Thoracic aorta (tissue), 2 donors: ENCODE results near the gene ARAP3. TPM values are rescaled to one million over a fixed set of nuclear protein-coding genes. Genes with fewer than 3 reads are reported as not detected.
"Not testable (repeated sequence)": the region's sequence is repeated elsewhere in the genome, so short reads cannot be mapped to it uniquely, and the experiment has no call there.

Source experiments
- ATAC-seq: fragments of 150-250 bp; one replicate; pipeline ENCODE4 v1.8.0; 2017; ENCODE audit warnings: low read depth; ENCODE audit not compliant: insufficient number of reproducible peaks, low FRiP score
- DNase-seq: peaks from one replicate; pipeline ENCODE4 v3.0.0-alpha.2; 2020; ENCODE audit warnings: low spot score
- H3K27ac ChIP-seq, 2 donors: fragments of 200-600 bp; sonication (generic); 1 replicate in 1 of 2; 2 replicates in 1 of 2; pipeline ENCODE4 v1.5.1; 2016; ENCODE audit warnings: mild to moderate bottlenecking in 2 of 2, moderate library complexity in 2 of 2
- H3K27me3 ChIP-seq: fragments of 200-600 bp; sonication (generic); replicated peaks from 2 replicates; pipeline ENCODE4 v1.6.0; 2016; ENCODE audit warnings: mild to moderate bottlenecking; ENCODE audit not compliant: insufficient read depth
- H3K36me3 ChIP-seq: fragments of 200-600 bp; sonication (generic); one replicate; pipeline ENCODE4 v1.5.1; 2016
- H3K4me1 ChIP-seq, 2 donors: fragments of 200-600 bp; sonication (generic); 1 replicate in 1 of 2; 2 replicates in 1 of 2; pipeline versions ENCODE4 v1.5.1 to v1.6.0; 2016; ENCODE audit warnings: low read depth in 2 of 2, mild to moderate bottlenecking in 1 of 2; ENCODE audit not compliant: control insufficient read depth in 1 of 2
- H3K4me3 ChIP-seq: fragments of 200-600 bp; sonication (generic); 2 replicates; pipeline ENCODE4 v1.5.1; 2016; ENCODE audit warnings: mild to moderate bottlenecking
- H3K9me3 ChIP-seq: fragments of 200-600 bp; sonication (generic); 2 replicates; pipeline ENCODE4 v1.5.1; 2016
- total RNA-seq, 2 donors: library from RNA; depleted of rRNA; stranded (reverse); fragments of >200 nt; gene quantifications; one replicate each; pipeline versions ENCODE4 v1.1.0 to v1.2.3, GENCODE V29; 2016
- TF ChIP-seq, protein P1 (sequence below): fragments of 200-600 bp; sonication (generic); IDR thresholded peaks from one replicate; pipeline ENCODE4 v1.5.1; 2019; ENCODE audit warnings: antibody characterized with exemption

Gene ARAP3
- total RNA-seq, 2 donors from 2014 or later: 15.0 to 16.2 TPM

DNA sequence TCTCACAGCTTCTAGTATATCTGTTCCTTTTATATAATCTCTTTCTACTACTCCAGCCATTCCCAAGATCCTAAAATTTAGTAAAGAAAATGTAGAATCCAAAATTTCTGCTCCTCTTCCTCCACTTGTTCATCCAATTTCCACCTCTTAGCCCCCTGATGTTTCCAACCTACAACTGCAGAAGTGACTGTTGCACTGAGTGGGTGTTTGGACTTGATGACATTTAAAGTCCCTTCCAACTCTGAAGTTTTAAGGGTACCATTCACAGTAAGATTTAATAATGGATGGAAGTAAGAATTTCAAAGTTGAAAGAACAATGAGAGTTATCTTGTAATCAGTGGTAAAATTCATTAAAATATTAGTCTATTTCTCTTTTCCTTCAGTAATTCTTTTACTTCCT is 68.7 kb downstream of the ARAP3 start:
- Histone ChIP-seq H3K27ac (no peak overlapping the region), H3K9me3 (no peaks in the 10 kb centered on the region), H3K36me3 (no peaks in the 10 kb centered on the region), H3K4me1 (peaks cover 20 to 39% of the 10 kb centered on the region in 2 donors), H3K4me3 (no peak overlapping the region), H3K27me3 (no peaks in the 10 kb centered on the region)
- ATAC-seq (no peak), DNase-seq (no peak)
- TF ChIP-seq, protein P1, sequence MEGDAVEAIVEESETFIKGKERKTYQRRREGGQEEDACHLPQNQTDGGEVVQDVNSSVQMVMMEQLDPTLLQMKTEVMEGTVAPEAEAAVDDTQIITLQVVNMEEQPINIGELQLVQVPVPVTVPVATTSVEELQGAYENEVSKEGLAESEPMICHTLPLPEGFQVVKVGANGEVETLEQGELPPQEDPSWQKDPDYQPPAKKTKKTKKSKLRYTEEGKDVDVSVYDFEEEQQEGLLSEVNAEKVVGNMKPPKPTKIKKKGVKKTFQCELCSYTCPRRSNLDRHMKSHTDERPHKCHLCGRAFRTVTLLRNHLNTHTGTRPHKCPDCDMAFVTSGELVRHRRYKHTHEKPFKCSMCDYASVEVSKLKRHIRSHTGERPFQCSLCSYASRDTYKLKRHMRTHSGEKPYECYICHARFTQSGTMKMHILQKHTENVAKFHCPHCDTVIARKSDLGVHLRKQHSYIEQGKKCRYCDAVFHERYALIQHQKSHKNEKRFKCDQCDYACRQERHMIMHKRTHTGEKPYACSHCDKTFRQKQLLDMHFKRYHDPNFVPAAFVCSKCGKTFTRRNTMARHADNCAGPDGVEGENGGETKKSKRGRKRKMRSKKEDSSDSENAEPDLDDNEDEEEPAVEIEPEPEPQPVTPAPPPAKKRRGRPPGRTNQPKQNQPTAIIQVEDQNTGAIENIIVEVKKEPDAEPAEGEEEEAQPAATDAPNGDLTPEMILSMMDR: no peak

DNA sequence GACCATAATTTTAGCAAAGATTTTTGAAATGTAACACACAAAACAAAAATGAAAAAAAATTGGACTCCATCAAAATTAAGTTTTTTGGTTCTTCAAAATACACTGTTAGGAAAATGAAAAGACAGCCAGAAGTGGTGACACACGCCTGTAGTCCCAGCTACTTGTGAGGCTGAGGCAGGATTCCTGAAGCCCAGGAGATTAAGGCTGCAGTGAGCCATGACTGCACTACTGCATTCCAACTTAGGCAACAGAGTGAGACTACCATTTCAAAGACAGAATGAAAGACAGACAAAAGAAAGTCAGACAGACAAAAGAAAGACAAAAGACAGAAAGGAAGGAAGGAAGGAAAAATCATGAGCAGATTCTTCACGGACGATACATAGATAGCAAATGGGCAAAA is 70.7 kb downstream of the ARAP3 start:
- ATAC-seq: no peak
- H3K36me3 ChIP-seq: no peaks in the 10 kb centered on the region
- no peaks in the 10 kb centered on the region for H3K9me3 ChIP-seq
- no peaks in the 10 kb centered on the region for H3K27me3 ChIP-seq
- TF ChIP-seq, protein P1: no peak
- no peak overlapping the region for H3K27ac ChIP-seq
- H3K4me1 ChIP-seq: peaks cover 18 to 26% of the 10 kb centered on the region in 2 donors
- DNase-seq: no peak
- H3K4me3 ChIP-seq: no peak overlapping the region

DNA sequence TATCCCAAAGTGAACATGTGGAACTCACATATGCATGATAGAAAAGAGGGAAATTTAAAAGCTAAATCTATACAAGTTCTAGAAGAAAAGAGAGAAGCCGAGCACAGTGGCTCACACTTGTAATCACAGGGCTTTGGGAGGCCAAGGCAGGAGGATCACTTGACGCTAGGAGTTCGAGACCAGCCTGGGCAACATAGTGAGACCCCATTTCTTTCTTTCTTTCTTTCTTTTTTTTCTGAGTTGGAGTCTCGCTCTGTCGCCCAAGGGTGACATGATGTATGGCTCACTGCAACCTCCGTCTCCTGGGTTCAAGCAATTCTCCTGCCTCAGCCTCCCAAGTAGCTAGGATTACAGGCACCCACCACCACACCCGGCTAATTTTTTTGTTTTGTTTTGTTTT is 72.1 kb downstream of the ARAP3 start:
- DNase-seq, H3K4me3 ChIP-seq, H3K9me3 ChIP-seq, H3K27ac ChIP-seq, H3K36me3 ChIP-seq, ATAC-seq, H3K27me3 ChIP-seq: not testable (repeated sequence)
- H3K4me1 ChIP-seq: peaks cover 26 to 31% of the 10 kb centered on the region in 2 donors

DNA sequence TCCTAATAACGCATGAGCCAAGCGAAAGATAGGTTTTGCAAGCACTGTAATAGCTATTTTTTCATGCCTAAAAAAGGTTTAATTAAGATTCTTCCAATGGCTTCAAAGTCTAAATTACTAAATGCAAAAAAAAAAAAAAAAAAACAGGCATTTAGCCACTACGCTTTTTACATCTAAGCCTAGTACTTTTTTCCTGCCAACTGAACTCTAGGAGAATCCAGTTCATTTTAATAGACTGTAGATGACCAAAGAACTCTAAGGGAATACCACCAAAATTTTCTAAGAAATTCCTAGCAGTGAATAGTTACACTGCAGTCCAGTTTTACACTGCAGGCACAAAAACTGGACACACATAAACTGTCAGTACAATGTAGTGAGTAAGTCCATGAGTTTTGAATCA is 73.0 kb downstream of the ARAP3 start:
- Histone ChIP-seq H3K27ac (no peak overlapping the region), H3K36me3 (no peaks in the 10 kb centered on the region), H3K4me3 (no peak overlapping the region), H3K4me1 (peaks cover 35 to 39% of the 10 kb centered on the region in 2 donors), H3K27me3 (no peaks in the 10 kb centered on the region), H3K9me3 (no peaks in the 10 kb centered on the region)
- TF ChIP-seq, protein P1: no peak
- ATAC-seq (no peak), DNase-seq (no peak)

DNA sequence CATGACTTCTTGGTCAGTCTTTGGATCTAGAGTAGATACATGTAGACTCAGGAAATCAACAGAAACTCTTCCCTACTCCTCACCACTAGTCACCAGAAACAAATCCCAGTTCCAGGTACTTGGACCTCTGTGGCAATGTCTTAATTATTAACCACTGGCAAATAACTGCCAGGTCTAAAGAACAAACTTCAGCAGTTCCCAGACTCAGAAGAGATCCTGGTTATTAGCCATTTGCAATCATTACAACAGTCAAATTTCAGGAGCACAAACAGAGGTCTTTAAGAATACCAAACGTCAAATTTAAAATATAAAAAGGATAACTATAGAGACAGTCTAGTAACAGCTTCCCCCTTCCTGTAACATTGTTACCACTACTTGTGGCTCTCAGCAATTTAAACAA is 73.5 kb downstream of the ARAP3 start:
- no peak overlapping the region for H3K27ac ChIP-seq
- no peaks in the 10 kb centered on the region for H3K36me3 ChIP-seq
- H3K4me3 ChIP-seq: no peak overlapping the region
- ATAC-seq (no peak), DNase-seq (no peak)
- H3K9me3 ChIP-seq: no peaks in the 10 kb centered on the region
- no peaks in the 10 kb centered on the region for H3K27me3 ChIP-seq
- peaks cover 35 to 39% of the 10 kb centered on the region in 2 donors for H3K4me1 ChIP-seq
- TF ChIP-seq, protein P1: no peak

DNA sequence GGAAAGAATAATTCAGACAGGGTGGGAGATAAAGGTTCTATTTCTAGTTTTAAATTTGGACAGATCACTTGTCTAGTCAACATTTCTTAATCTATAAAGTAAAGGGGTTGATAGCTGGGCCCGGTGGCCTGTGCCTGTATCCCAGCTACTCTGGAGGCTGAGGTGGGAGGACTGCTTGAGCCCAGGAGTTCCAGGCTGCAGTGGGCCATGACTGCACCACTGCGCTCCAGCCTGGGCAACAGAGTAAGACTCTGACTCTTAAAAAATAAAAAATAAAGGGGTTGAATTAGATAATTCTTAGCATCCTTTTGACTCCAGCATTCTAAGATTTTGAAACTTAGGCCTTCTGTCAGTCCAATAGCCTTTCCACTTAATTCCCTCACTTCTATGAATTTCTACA is 74.0 kb downstream of the ARAP3 start:
- no peak for ATAC-seq
- no peaks in the 10 kb centered on the region for H3K36me3 ChIP-seq
- H3K4me1 ChIP-seq: peaks cover 35 to 36% of the 10 kb centered on the region in 2 donors
- no peak overlapping the region for H3K27ac ChIP-seq
- H3K4me3 ChIP-seq: no peak overlapping the region
- no peaks in the 10 kb centered on the region for H3K9me3 ChIP-seq
- no peaks in the 10 kb centered on the region for H3K27me3 ChIP-seq
- DNase-seq: no peak
- TF ChIP-seq, protein P1: no peak
